Esophagus (tissue), 2 donors: ENCODE data around the gene NAGLU. TPM values are rescaled to one million over a fixed set of nuclear protein-coding genes. Genes with fewer than 3 reads are reported as not detected.

Experiments
- H3K27ac ChIP-seq, 2 donors: one replicate each; pipeline ENCODE4 v1.5.1; 2013; ENCODE audit warnings: low read depth in 2 of 2, mild to moderate bottlenecking in 2 of 2, inconsistent platforms in 1 of 2, low read length in 1 of 2, moderate library complexity in 1 of 2
- H3K27me3 ChIP-seq, 2 donors: one replicate each; pipeline ENCODE4 v1.6.1; 2013; ENCODE audit warnings: low read length in 2 of 2, control low read depth in 1 of 2, mild to moderate bottlenecking in 1 of 2; ENCODE audit not compliant: insufficient read depth in 2 of 2, control insufficient read depth in 1 of 2
- H3K36me3 ChIP-seq, 2 donors: one replicate each; pipeline ENCODE4 v1.6.1; 2013; ENCODE audit warnings: low read length in 1 of 2; ENCODE audit not compliant: control insufficient read depth in 2 of 2, insufficient read depth in 2 of 2
- H3K4me1 ChIP-seq, 2 donors: one replicate each; pipeline ENCODE4 v1.6.1; 2013; ENCODE audit warnings: low read length in 1 of 2; ENCODE audit not compliant: control insufficient read depth in 2 of 2, insufficient read depth in 2 of 2
- H3K4me3 ChIP-seq, 2 donors: one replicate each; pipeline ENCODE4 v1.5.1; 2013; ENCODE audit warnings: low read length in 2 of 2, mild to moderate bottlenecking in 2 of 2, low read depth in 1 of 2, moderate library complexity in 1 of 2
- H3K9me3 ChIP-seq, 2 donors: one replicate each; pipeline ENCODE4 v1.6.1; 2013; ENCODE audit warnings: mild to moderate bottlenecking in 2 of 2, low read depth in 1 of 2, low read length in 1 of 2, moderate library complexity in 1 of 2; ENCODE audit not compliant: control insufficient read depth in 2 of 2, insufficient read depth in 1 of 2
- WGBS, 2 donors: extraction: QIAGEN DNeasy Blood & Tissue Kit; methylation state at CpG; one replicate each; pipeline ENCODE4 v1.1.7; 2013; 5-methylcytosine and 5-hydroxymethylcytosine counted together
- polyA plus RNA-seq, 2 donors: library from polyadenylated mRNA; stranded (reverse); fragments of 200-250 nt; gene quantifications; one replicate each; pipeline ENCODE4 v1.2.3, GENCODE V29; 2013
- donor health status: healthy with polysubstance abuse.
- donor health status: Bipolar disorder and iron deficiency.

NAGLU gene
- polyA plus RNA-seq, result 10 to 100 TPM; 17.6 to 18.8 TPM

GRCh38 chr17:42536048-42536371 lies at the start of gene NAGLU:
NAGLU (plus strand) TSS chr17:42536241; CDS start chr17:42536273, 32 bp downstream.
- Histone ChIP-seq H3K4me1 (peaks cover 2 to 19% of the 10 kb centered on the region in 2 donors), H3K27ac (peak within 1 kb of the TSS; percentile 92 to 96), H3K4me3 (peak within 1 kb of the TSS; percentile 75 to 86), H3K36me3 (peaks cover 2 to 17% of the 10 kb centered on the region in 2 donors), H3K9me3 (no peaks in the 10 kb centered on the region), H3K27me3 (no peaks in the 10 kb centered on the region)
- WGBS, 2 donors, result 0% methylated on average over 19 to 40 of the region's 40 CpGs

GRCh38 chr17:42488032-42488431 lies 48.0 kb upstream of the NAGLU start:
- no peak overlapping the region for H3K4me3 ChIP-seq
- no peaks in the 10 kb centered on the region for H3K9me3 ChIP-seq
- 79 to 83% methylated on average over 1 of the region's 1 CpG for WGBS, 2 donors
- H3K27ac ChIP-seq, result no peak overlapping the region
- H3K4me1 ChIP-seq, result no peaks in the 10 kb centered on the region
- peaks cover 12 to 14% of the 10 kb centered on the region in 2 donors for H3K36me3 ChIP-seq
- no peaks in the 10 kb centered on the region for H3K27me3 ChIP-seq

- H3K9me3 ChIP-seq, result no peaks in the 10 kb centered on the region
- H3K27me3 ChIP-seq, result no peaks in the 10 kb centered on the region
- no peaks in the 10 kb centered on the region for H3K4me1 ChIP-seq
- no peak overlapping the region for H3K4me3 ChIP-seq
- H3K27ac ChIP-seq, result no peak overlapping the region
- H3K36me3 ChIP-seq, result peaks cover 4 to 13% of the 10 kb centered on the region in 2 donors
- WGBS, 2 donors, result 66 to 71% methylated on average over 3 of the region's 3 CpGs
These were observed 42.7 kb upstream of the NAGLU start for GRCh38 chr17:42493319-42493718.

GRCh38 chr17:42494673-42495072 lies 41.4 kb upstream of the NAGLU start:
- Histone ChIP-seq H3K4me1 (no peaks in the 10 kb centered on the region), H3K4me3 (no peak overlapping the region), H3K27me3 (no peaks in the 10 kb centered on the region), H3K9me3 (no peaks in the 10 kb centered on the region), H3K36me3 (peaks cover 4 to 11% of the 10 kb centered on the region in 2 donors), H3K27ac (no peak overlapping the region)
- 58 to 72% methylated on average over 4 of the region's 4 CpGs for WGBS, 2 donors

- H3K27me3 ChIP-seq, result no peaks in the 10 kb centered on the region
- H3K4me1 ChIP-seq, result no peaks in the 10 kb centered on the region
- no peak overlapping the region for H3K27ac ChIP-seq
- 93% methylated on average over 4 of the region's 4 CpGs for WGBS, 2 donors
- H3K36me3 ChIP-seq, result peaks cover 7 to 9% of the 10 kb centered on the region in 2 donors
- H3K4me3 ChIP-seq, result no peak overlapping the region
- no peaks in the 10 kb centered on the region for H3K9me3 ChIP-seq
These were observed 37.2 kb upstream of the NAGLU start for GRCh38 chr17:42498828-42499227.

- no peak overlapping the region for H3K4me3 ChIP-seq
- no peaks in the 10 kb centered on the region for H3K9me3 ChIP-seq
- no peak overlapping the region for H3K27ac ChIP-seq
- WGBS, 2 donors, result 85 to 92% methylated on average over 5 of the region's 5 CpGs
- no peaks in the 10 kb centered on the region for H3K27me3 ChIP-seq
- H3K4me1 ChIP-seq, result no peaks in the 10 kb centered on the region
- peaks cover 7 to 9% of the 10 kb centered on the region in 2 donors for H3K36me3 ChIP-seq
These were observed 34.0 kb upstream of the NAGLU start for GRCh38 chr17:42502091-42502490.

GRCh38 chr17:42502926-42503325 lies 33.1 kb upstream of the NAGLU start:
- H3K36me3 ChIP-seq, result peaks cover 7 to 9% of the 10 kb centered on the region in 2 donors
- WGBS, 2 donors, result 96 to 97% methylated on average over 1 of the region's 1 CpG
- no peaks in the 10 kb centered on the region for H3K9me3 ChIP-seq
- no peak overlapping the region for H3K4me3 ChIP-seq
- H3K27me3 ChIP-seq, result no peaks in the 10 kb centered on the region
- no peak overlapping the region for H3K27ac ChIP-seq
- no peaks in the 10 kb centered on the region for H3K4me1 ChIP-seq

- H3K9me3 ChIP-seq, result no peaks in the 10 kb centered on the region
- no peak overlapping the region for H3K27ac ChIP-seq
- peaks cover 7 to 13% of the 10 kb centered on the region in 2 donors for H3K36me3 ChIP-seq
- peaks cover 0 to 4% of the 10 kb centered on the region in 2 donors for H3K4me1 ChIP-seq
- WGBS, 2 donors, result 94% methylated on average over 4 of the region's 4 CpGs
- no peaks in the 10 kb centered on the region for H3K27me3 ChIP-seq
- H3K4me3 ChIP-seq, result no peak overlapping the region
These were observed 28.4 kb upstream of the NAGLU start for GRCh38 chr17:42507671-42508070.

GRCh38 chr17:42508426-42509165 lies 27.4 kb upstream of the NAGLU start:
- H3K27ac ChIP-seq, result peak overlapping the region in 1 of 2 donors; percentile 26
- H3K4me1 ChIP-seq, result peaks cover 0 to 4% of the 10 kb centered on the region in 2 donors
- H3K4me3 ChIP-seq, result no peak overlapping the region
- WGBS, 2 donors, result 77 to 80% methylated on average over 12 of the region's 12 CpGs
- peaks cover 7 to 13% of the 10 kb centered on the region in 2 donors for H3K36me3 ChIP-seq
- H3K9me3 ChIP-seq, result no peaks in the 10 kb centered on the region
- H3K27me3 ChIP-seq, result no peaks in the 10 kb centered on the region

- Histone ChIP-seq H3K27ac (no peak overlapping the region), H3K4me3 (no peak overlapping the region), H3K27me3 (no peaks in the 10 kb centered on the region), H3K36me3 (peaks cover 11 to 14% of the 10 kb centered on the region in 2 donors), H3K9me3 (no peaks in the 10 kb centered on the region), H3K4me1 (peaks cover 0 to 4% of the 10 kb centered on the region in 2 donors)
- 64 to 66% methylated on average over 5 of the region's 5 CpGs for WGBS, 2 donors
These were observed 26.6 kb upstream of the NAGLU start for GRCh38 chr17:42509409-42509808.
